GM18508 (cell line): ENCODE measurements around the gene MAPRE3.

ENCODE experiments used
- ATAC-seq: cut with Tn5 transposase; IDR thresholded peaks from one replicate; pipeline ENCODE4 v1.9.1; 2021; ENCODE audit warnings: moderate number of reproducible peaks; ENCODE audit not compliant: insufficient read depth, unreplicated experiment

Gene MAPRE3

DNA sequence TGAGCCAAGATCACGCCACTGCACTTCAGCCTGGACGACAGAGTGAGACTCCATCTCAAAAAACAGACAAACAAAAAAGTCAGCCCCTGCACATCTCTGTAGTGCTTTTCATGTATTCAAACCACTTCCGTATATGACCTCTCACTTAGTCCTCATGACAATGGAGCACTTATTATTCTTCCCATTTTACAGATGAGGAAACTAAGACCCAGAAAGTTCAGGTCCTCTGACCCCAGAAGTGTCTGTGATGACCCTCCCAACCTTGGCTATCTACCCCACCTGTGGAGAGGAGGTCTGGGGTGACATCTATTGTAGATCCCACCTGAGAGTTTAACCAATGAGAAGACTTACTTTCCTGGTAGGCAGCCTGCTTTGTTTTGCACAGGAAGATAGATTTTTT lies 21.6 kb upstream of the MAPRE3 start:
- ATAC-seq: no peak

DNA sequence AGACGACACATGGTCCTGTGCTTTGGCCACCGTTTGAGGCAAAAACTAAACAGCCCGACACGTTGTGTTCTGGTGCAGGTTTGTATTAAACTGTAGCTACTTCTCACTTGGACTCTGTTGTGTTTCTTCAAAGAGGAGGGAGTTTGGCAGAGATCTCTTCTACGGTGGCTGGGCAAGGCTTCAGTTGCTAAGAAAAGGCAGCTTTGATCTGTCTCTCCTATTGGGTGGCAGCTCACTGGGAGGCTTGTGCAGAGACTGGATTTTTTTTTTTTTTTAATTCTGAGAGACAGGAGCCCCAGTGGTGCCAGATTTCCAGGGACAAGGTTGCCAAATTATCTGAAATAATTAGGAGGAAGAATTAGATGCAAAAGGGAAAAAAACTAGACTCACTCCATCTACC lies 20.2 kb upstream of the MAPRE3 start:
- no peak for ATAC-seq

DNA sequence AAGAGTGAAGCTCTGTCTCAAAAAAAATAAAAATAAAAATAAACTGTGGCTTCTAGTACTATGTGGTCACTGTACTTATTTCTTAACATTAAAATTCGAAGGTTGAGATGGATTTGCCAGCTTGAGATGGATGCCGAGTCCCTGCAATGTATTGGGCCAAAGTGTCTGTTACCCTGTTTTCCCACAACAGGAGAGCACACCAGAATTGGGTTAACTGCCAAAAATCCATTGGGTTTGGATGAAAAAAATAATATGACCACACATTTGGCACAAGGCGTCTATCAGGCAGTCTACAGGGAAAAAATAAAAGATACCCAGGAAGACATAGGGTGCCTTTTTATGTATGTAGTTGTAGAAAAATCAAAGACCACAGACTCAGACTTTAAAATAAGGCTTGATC lies 19.2 kb upstream of the MAPRE3 start:
- ATAC-seq: no peak

DNA sequence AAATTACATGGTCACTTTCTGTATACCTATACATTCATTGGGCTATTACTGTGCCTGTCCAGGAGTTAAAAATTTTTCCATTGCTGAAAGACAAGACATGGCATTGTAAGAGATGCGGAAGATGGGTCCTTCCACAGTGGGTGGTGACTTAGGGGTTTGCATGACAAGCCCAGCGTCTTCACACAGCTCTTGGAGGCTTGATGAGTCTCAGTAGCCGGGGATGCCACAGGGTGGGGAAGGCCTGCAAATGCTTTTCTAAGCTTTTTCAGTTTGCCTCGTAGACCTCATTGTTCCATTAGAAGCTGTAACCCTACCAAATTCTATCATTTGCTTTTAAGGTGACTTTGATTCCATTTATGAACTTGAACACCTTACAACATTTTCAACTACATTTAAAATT lies 18.1 kb upstream of the MAPRE3 start:
- no peak for ATAC-seq

DNA sequence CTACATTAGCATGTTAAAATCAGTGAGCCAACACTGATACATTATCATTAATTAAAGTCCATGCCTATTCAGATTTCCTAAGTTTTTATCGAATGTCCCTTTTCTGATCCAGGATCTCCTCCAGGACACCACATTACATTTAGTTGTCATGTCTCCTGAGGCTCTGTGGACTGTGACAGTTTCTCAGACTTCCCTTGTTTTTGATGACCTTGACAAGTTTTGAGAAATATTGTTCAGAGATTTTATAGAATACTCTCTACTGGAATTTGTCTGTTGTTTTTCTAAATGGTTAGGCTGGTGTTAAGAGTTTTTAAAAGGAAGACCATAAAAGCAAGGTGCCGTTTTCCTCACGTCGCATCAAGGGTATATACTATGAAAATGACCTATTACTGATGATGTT lies 16.3 kb upstream of the MAPRE3 start:
- no peak for ATAC-seq

DNA sequence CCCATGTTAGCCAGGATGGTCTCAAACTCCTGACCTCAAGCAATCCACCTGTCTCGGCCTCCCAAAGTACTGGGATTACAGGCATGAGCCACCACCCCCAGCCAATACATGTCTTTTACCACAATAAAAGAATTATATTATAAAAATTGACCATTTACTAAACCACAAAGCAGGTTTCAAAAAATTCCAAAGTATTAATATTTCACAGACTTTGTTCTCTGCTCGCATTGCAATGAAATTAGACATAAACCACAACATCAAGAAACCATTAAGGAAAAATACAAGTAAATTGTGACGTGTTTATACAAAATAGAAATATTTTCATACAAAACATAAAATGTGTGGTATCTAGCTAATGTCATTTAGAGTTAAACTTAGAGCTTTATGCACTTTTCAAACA lies 13.4 kb upstream of the MAPRE3 start:
- ATAC-seq: no peak

DNA sequence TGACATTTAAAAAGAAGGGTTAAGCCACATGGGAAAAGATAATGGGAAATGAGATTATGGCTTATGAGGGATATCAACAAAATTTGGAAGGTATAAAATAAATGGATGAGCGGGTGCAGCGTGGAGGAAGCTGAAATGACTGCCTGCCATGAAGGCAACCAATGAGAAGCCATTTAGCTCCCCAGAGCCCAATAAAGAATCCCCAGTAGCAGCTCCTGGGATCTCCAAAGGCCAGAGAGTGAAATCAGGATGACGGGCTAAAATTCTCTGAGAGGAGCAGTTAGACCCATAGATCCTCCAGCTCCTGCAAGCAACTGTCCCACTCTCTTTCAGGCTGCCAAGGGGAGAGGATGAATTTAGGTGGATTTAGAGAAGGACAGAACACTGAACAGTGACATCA lies 12.9 kb upstream of the MAPRE3 start:
- ATAC-seq: no peak

DNA sequence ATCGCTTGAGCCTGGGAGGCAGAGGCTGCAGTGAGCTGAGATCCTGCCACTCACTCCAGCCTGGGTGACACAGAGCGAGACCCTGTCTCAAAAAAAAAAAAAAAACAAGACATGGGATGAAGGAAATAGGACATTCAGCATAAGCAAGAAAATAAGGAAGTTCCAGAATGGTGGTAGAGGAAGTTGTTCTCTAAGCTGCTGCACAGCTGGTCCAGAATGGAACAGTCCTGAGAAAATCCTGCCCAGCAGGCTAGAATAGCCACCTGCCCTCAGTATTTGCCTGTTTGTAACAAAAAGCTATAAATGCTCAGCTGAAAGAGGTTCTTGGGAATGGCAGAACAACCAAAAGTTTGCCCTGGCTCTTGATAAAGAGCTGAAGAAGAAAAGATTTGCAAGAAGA lies 11.1 kb upstream of the MAPRE3 start:
- no peak for ATAC-seq

DNA sequence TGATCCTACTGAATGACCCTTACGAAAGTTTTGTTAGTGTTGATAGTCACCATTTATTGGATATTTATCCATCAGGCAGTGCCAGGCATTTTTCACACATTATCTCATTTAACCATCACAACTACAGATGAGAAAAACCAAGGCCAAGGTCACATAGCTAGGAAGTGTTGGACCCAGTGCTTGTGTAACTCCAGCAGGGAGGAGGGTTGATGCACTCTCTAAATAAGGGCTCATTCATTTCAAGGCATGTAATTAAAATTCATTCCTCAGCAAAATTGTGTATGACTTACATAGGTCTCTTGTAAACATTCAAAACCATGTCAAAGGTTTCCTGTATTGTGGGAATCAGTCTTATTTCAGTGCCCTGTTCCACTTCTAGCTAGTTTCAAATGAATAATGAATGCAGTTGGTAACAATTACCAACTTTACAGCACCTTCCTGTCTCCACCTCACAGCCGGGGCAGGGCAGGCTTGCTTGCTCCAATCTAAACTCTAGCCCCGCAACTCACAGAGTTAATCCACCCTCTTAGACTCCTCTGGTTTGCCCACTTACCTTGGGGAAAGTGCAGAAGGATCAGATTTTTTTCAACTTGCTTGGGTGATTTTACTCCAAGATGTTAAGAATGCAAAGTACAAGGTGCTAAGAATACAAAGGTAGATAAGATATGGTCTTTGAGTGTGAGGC lies 5.8 kb upstream of the MAPRE3 start:
- no peak for ATAC-seq

DNA sequence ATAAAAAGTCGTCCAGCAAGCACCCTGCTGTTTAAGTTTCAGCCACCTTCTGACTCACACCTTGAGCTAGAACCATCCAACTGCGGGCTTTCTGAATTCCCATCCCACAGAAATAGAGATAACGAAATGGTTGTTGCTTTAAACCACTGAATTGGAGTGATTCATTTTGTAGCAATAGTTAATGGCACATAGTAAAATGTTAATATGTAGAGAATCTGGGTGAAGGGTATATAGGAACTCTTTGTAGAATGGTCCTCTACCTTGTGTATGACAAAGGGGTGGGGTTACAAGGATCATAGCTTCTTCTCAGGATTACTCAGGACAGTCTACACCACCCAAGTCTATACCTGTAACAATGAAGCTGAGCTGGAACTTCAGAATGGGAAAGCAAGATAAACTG lies 2.4 kb upstream of the MAPRE3 start:
- no peak for ATAC-seq

DNA sequence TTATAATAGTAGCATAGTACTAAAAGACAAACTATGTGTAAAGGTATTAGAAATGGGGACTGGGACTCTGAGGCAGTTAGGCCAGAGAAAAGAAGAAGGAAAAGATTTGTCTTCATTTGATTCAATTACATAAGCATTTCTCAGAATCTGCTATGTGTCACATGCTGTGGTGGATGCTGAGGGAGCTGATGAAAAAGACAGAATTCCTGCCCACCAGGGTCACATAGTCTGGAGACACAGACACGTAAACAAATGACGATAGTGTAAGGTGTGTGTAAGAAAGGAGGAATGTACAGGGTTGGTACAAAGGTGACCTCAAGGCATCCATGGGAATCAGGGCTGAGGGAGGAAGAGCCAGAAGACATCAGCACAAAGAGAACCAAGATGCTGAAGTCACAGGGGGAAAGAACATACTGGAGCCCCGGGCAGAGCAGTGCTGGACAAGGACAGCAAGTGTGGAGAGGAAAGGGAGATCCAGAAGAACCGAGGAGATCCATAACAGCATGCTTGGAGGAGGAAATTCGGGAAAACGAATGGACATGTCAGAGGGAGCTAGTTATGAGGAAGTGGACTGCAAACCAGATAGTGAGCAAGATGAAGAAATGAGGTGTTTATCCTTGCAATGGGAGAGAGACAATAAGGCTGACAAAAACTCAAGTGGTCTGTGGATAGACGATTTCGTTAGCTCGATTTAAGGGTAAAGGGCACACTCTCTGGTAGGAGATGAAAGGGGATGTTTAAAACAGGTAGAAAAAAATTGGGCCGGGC lies 1.2 kb upstream of the MAPRE3 start:
- ATAC-seq: no peak

DNA sequence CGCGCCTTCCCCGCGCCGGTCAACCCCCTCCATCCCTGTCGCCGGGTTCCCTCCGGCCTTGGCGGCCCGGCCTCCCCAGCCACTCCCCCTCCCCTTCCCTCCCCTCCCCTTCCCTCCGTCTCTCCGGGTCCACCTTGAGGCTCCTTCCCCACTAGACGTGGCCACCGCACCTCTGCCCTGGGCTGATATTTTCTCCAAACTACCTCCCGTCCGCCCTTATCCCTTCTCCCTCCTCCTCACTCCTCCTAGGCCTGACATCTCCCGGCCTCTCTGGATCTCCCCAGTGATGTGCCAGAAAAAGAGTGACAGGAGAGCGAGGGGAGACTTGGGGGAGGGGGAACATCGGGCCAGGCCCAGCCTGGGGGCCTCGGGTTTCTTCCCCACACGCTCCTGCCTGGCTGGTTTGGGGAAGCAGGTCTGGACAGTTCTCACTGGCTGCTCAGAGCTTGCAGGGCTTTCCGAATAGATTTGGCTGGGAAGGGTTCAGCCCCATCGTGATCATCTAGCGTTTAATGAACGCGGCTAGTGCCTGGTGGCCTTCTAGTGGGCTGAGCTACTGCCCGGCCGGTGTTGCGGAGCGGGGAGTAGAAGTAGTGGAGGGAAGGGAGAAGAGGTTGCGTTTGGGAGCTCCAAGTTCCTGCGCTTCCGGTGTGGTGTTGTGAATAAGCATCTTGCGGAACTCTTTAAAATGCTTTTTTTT lies 641 bp downstream of the MAPRE3 start:
- no peak for ATAC-seq

DNA sequence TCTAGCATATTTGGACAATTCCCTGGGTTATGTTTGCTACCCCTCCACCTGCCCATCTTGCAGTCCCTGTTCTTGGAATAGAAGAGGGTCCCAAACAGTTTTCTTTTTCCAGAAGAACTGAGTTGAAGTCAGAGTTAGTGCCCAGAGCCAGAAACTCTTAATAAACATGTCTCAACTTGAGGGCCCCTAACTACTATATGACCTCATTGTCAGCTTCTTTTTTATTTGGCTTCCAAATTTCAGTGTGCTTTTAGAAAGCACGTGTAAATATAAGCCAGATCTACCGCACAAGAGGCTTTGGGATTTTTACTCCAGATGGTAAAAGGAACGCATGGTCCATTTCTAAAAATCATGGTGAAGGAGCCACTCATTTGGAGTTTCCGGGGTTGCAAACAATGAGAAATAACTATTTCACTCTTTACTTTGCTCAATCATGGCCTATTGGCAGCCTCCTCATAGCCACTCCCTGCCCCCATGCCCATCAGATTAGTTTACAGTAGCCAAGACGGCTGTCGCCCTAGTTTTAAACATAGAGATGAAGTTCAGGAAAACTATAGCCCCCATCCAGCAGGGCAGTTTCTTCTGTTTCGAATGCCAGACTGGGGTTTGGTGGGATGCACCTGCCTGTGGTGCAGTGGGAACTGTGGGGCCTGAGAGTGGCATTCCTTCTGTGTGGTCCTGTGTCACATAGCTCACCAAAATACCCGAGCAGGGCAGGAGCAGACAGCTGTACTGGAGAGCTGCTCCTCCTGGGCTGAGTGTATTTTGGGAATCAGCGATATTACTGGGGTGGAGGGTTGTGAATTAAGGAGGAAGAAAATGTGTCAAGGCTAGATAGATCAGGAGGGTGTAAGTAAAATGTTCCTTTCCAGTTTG lies 1.7 kb downstream of the MAPRE3 start:
- ATAC-seq: no peak

DNA sequence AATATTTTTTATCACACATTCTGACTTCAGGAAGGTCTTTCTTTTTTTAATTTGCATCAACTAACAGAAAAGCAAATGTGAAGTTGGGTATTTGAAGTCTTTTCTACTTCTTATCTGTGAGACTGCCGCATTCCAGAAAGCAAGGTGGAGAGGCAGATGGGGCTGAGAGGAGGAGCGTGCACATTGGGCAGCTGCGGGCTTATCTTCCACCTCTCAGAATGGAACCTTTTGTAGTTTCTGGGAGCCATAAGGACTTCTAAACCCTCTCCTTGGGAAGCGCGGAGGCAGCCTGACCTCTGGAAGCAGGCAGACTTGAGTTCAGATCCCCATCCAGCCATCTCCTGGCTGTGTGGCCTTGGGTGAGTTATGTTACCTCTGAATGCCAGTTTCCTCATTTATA lies 3.9 kb downstream of the MAPRE3 start:
- no peak for ATAC-seq

DNA sequence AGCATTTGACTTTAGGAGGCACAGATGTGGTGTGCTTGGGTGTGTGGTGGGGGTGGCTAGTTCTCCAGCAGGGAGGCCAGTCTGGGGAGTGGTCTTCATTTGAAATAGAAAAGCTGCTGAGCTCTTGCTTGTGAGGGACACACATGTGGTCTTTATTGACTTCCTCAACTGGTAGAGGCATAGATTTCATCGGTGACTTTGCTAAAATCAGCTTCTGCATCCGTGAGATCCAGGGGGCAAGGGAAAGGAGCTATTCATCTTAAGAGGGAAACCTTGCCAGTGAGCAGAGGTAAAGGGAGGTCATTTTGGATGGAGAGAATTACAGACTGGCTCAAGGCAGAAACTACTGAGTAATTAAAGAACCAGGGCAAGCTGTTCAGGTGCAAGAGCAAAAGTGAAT lies 4.7 kb downstream of the MAPRE3 start:
- no peak for ATAC-seq

DNA sequence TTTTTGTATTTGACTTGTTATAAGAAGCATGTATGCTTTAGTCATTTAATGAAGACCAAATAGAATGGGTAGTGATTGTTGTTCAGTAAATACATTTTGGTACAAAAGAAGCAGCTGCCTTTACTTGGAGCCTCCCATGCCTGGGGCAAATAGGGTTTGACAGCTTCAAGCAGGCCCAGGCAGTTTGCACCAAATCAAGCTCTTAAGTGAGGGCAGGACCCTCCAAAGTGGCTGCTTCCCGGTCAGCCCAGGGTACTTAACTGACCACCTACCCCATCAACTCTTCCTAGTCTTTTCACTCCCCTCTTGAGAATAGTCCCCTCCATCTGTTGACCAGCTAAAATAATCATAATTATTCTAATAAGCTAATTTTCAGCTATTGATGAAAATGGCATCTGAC lies 5.2 kb downstream of the MAPRE3 start:
- ATAC-seq: no peak

DNA sequence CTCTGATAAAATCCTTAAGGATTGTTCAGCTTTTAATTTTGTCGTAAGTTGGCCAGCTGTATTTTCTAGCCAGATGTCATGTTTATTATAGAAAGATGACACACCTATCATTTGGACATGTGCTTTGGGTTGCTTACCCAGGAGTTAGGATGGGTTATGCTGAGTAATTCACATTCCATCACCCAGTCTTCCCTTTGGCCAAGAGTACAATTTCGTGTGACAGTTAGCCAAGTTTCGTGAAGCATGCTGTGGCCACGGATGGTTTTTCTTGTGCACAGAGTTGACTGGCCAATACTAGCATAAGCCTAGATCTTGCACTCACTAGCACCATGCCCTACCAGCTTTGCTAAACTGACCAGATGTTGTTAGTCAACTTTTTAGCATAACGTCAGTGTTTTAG lies 5.8 kb downstream of the MAPRE3 start:
- ATAC-seq: no peak

DNA sequence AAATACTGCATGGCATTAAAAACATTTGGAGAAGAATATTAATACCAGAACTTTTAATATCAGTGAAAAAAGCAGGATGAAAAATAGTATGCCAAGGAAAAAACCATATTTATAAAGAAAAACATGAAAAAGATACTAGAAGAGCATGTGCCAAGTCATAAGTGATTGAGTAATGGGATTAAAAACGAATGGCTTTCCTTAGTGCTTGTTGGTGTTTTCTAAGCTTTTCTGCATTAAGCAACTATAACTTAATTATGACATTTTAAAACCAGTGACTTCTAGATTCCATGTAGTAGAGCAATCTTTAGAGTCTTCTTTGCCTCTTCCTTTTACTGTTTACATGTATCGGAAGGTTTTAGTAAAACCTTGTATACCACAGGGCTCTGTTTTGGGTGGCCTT lies 6.6 kb downstream of the MAPRE3 start:
- ATAC-seq: no peak

DNA sequence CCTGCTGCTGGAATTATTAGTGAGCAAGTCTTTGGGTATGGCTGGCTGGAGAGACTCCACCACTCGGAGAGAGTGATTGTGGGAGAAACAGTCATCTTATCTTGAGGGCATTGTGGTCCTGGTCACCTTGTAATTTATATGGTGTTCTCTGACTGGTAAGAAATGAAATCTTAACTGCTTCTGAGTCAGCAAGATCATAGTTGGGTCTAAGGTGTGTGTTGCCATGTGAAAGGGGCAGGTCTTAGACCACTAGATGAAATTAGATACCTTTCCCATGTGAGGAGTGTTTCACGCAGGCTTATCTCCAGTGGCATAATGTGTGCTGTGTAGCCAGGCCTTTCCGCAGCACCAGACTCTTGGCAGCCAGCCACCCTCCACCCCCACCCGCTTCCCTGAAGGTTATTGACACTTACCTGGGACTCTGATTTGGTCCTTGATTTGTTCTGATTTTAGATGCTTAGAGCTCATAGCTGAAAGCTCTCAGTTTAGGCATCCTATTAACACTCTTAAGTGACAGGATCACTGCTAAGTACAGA lies 7.7 kb downstream of the MAPRE3 start:
- no peak for ATAC-seq

DNA sequence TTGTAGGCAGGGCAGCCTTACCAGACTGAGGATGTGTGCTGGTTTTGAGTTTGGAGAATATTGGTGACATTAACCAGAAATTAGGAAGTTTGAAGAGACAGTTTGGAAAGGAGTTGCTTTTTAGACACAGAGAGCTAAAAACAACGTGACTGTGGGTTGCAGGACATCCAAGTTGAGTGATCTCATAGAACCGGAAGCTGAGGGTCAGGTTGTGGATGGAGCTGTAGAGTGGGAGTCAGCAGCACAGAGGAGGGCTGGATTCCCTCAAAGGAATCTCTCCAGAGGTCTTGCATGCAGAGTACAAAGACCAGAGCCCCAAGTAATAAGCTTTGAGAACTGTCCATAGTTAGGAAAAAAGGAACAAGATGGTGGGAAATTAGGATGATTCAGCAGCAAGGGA lies 9.3 kb downstream of the MAPRE3 start:
- ATAC-seq: no peak
